Duodenal mucosa (tissue), 2 donors: Measurements from ENCODE around the gene KCNMB2.
"Not testable (repeated sequence)": the region's sequence is repeated elsewhere in the genome, so short reads cannot be mapped to it uniquely, and the experiment has no call there.

Source experiments
- H3K27ac ChIP-seq: one replicate; pipeline ENCODE4 v1.7.0; 2013; ENCODE audit warnings: low read depth, low read length
- H3K27me3 ChIP-seq, 2 donors: one replicate each; pipeline ENCODE4 v1.7.0; 2013; ENCODE audit warnings: low read length in 2 of 2, control low read depth in 1 of 2; ENCODE audit not compliant: insufficient read depth in 2 of 2, control insufficient read depth in 1 of 2
- H3K36me3 ChIP-seq, 2 donors: one replicate each; pipeline ENCODE4 v1.7.0; 2013; ENCODE audit warnings: low read length in 2 of 2, control low read depth in 1 of 2; ENCODE audit not compliant: insufficient read depth in 2 of 2, control insufficient read depth in 1 of 2
- H3K4me1 ChIP-seq, 2 donors: one replicate each; pipeline ENCODE4 v1.7.0; 2013; ENCODE audit warnings: low read length in 2 of 2, control low read depth in 1 of 2; ENCODE audit not compliant: insufficient read depth in 2 of 2, control insufficient read depth in 1 of 2
- H3K4me3 ChIP-seq, 2 donors: one replicate each; pipeline ENCODE4 v1.7.0; 2013; ENCODE audit warnings: low read length in 2 of 2, low read depth in 1 of 2
- H3K9ac ChIP-seq, 2 donors: one replicate each; pipeline ENCODE4 v1.7.0; 2013; ENCODE audit warnings: low read length in 2 of 2, low read depth in 1 of 2
- H3K9me3 ChIP-seq, 2 donors: one replicate each; pipeline ENCODE4 v1.7.0; 2013; ENCODE audit warnings: low read length in 2 of 2, control low read depth in 1 of 2; ENCODE audit not compliant: control insufficient read depth in 1 of 2

Gene KCNMB2

GRCh38 chr3:178844916-178845315, 308.7 kb downstream of the KCNMB2 start:
- H3K9ac ChIP-seq = no peak overlapping the region
- no peak overlapping the region for H3K27ac ChIP-seq
- H3K27me3 ChIP-seq = no peaks in the 10 kb centered on the region
- H3K9me3 ChIP-seq = peaks cover 0 to 4% of the 10 kb centered on the region in 2 donors
- no peaks in the 10 kb centered on the region for H3K4me1 ChIP-seq
- no peak overlapping the region for H3K4me3 ChIP-seq
- no peaks in the 10 kb centered on the region for H3K36me3 ChIP-seq

- H3K27me3 ChIP-seq = no peaks in the 10 kb centered on the region
- H3K9ac ChIP-seq = no peak overlapping the region
- no peaks in the 10 kb centered on the region for H3K4me1 ChIP-seq
- H3K27ac ChIP-seq = no peak overlapping the region
- no peak overlapping the region for H3K4me3 ChIP-seq
- H3K9me3 ChIP-seq = no peaks in the 10 kb centered on the region
- no peaks in the 10 kb centered on the region for H3K36me3 ChIP-seq
These were observed 309.3 kb downstream of the KCNMB2 start for GRCh38 chr3:178845420-178846118.

- Histone ChIP-seq H3K4me1 (no peaks in the 10 kb centered on the region), H3K9me3 (no peaks in the 10 kb centered on the region), H3K4me3 (no peak overlapping the region), H3K9ac (no peak overlapping the region), H3K36me3 (no peaks in the 10 kb centered on the region), H3K27me3 (no peaks in the 10 kb centered on the region), H3K27ac (no peak overlapping the region)
These were observed 311.0 kb downstream of the KCNMB2 start for GRCh38 chr3:178847190-178847589.

- Histone ChIP-seq H3K4me3 (no peak overlapping the region), H3K27ac (no peak overlapping the region), H3K9ac (no peak overlapping the region), H3K36me3 (no peaks in the 10 kb centered on the region), H3K4me1 (no peaks in the 10 kb centered on the region), H3K27me3 (no peaks in the 10 kb centered on the region), H3K9me3 (no peaks in the 10 kb centered on the region)
These were observed 313.1 kb downstream of the KCNMB2 start for GRCh38 chr3:178849199-178849910.

- H3K36me3 ChIP-seq = no peaks in the 10 kb centered on the region
- no peak overlapping the region for H3K4me3 ChIP-seq
- no peaks in the 10 kb centered on the region for H3K4me1 ChIP-seq
- H3K9ac ChIP-seq = no peak overlapping the region
- no peaks in the 10 kb centered on the region for H3K27me3 ChIP-seq
- no peak overlapping the region for H3K27ac ChIP-seq
- H3K9me3 ChIP-seq = no peaks in the 10 kb centered on the region
These were observed 314.4 kb downstream of the KCNMB2 start for GRCh38 chr3:178850450-178851190.

GRCh38 chr3:178851564-178851963, 315.3 kb downstream of the KCNMB2 start:
- no peak overlapping the region for H3K9ac ChIP-seq
- no peaks in the 10 kb centered on the region for H3K36me3 ChIP-seq
- no peaks in the 10 kb centered on the region for H3K9me3 ChIP-seq
- no peaks in the 10 kb centered on the region for H3K27me3 ChIP-seq
- H3K4me3 ChIP-seq = no peak overlapping the region
- H3K27ac ChIP-seq = no peak overlapping the region
- no peaks in the 10 kb centered on the region for H3K4me1 ChIP-seq

- Histone ChIP-seq H3K9ac (no peak overlapping the region), H3K9me3 (no peaks in the 10 kb centered on the region), H3K36me3 (no peaks in the 10 kb centered on the region), H3K4me1 (no peaks in the 10 kb centered on the region), H3K4me3 (no peak overlapping the region), H3K27ac (no peak overlapping the region), H3K27me3 (no peaks in the 10 kb centered on the region)
These were observed 320.6 kb downstream of the KCNMB2 start for GRCh38 chr3:178856804-178857203.

- Histone ChIP-seq H3K9ac (no peak overlapping the region), H3K36me3 (no peaks in the 10 kb centered on the region), H3K9me3 (no peaks in the 10 kb centered on the region), H3K4me3 (no peak overlapping the region), H3K4me1 (no peaks in the 10 kb centered on the region), H3K27me3 (no peaks in the 10 kb centered on the region), H3K27ac (no peak overlapping the region)
These were observed 323.1 kb downstream of the KCNMB2 start for GRCh38 chr3:178859386-178859785.

- H3K9ac ChIP-seq, H3K4me1 ChIP-seq, H3K9me3 ChIP-seq, H3K4me3 ChIP-seq, H3K27ac ChIP-seq, H3K27me3 ChIP-seq, H3K36me3 ChIP-seq: not testable (repeated sequence)
These were observed 323.7 kb downstream of the KCNMB2 start for GRCh38 chr3:178859900-178860436.

GRCh38 chr3:178868681-178869080, 332.4 kb downstream of the KCNMB2 start:
- Histone ChIP-seq H3K27ac (no peak overlapping the region), H3K36me3 (no peaks in the 10 kb centered on the region)

More at GRCh38 chr3:178868681-178869080, 332.4 kb downstream of the KCNMB2 start:
- Histone ChIP-seq H3K4me3 (no peak overlapping the region), H3K9me3 (no peaks in the 10 kb centered on the region), H3K4me1 (no peaks in the 10 kb centered on the region), H3K9ac (no peak overlapping the region), H3K27me3 (no peaks in the 10 kb centered on the region)
